ENCODE results near the gene MAN2B2.

- TF ChIP-seq, protein P1, sequence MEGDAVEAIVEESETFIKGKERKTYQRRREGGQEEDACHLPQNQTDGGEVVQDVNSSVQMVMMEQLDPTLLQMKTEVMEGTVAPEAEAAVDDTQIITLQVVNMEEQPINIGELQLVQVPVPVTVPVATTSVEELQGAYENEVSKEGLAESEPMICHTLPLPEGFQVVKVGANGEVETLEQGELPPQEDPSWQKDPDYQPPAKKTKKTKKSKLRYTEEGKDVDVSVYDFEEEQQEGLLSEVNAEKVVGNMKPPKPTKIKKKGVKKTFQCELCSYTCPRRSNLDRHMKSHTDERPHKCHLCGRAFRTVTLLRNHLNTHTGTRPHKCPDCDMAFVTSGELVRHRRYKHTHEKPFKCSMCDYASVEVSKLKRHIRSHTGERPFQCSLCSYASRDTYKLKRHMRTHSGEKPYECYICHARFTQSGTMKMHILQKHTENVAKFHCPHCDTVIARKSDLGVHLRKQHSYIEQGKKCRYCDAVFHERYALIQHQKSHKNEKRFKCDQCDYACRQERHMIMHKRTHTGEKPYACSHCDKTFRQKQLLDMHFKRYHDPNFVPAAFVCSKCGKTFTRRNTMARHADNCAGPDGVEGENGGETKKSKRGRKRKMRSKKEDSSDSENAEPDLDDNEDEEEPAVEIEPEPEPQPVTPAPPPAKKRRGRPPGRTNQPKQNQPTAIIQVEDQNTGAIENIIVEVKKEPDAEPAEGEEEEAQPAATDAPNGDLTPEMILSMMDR (IDR thresholded peaks at IDR 0.05), result no peak
- no peak for TF ChIP-seq POLR2A (IDR thresholded peaks at IDR 0.05)
These were observed 96.7 kb downstream of the MAN2B2 start for GRCh38 chr4:6671648-6672047.

Data from lower leg skin (tissue), 3 donors.